H9 (cell line): Measurements from ENCODE around the gene TBCB. TPM values are rescaled to one million over a fixed set of nuclear protein-coding genes. Genes with fewer than 3 reads are reported as not detected.

Experiments used
- DNase-seq: peaks from one replicate; pipeline ENCODE4 v3.0.0-alpha.2; 2017
- H2AFZ ChIP-seq: one replicate; pipeline ENCODE4 v1.6.1; 2013; ENCODE audit warnings: mild to moderate bottlenecking, low read length, control low read depth, moderate library complexity
- H2AK5ac ChIP-seq: 2 replicates; pipeline ENCODE4 v1.6.1; 2013; ENCODE audit warnings: low read length, control low read depth, mixed read lengths; ENCODE audit not compliant: insufficient read length
- H2BK120ac ChIP-seq: one replicate; pipeline ENCODE4 v1.6.1; 2013; ENCODE audit warnings: low read depth, mild to moderate bottlenecking, low read length, control low read depth, inconsistent platforms; ENCODE audit not compliant: poor library complexity, severe bottlenecking
- H2BK12ac ChIP-seq: 2 replicates; pipeline ENCODE4 v1.6.1; 2013; ENCODE audit warnings: low read length, control low read depth, mixed read lengths, low read depth; ENCODE audit not compliant: insufficient read length
- H2BK15ac ChIP-seq: 2 replicates; pipeline ENCODE4 v1.6.1; 2013; ENCODE audit warnings: low read depth, low read length, control low read depth
- H2BK20ac ChIP-seq: one replicate; pipeline ENCODE4 v1.6.1; 2013; ENCODE audit warnings: low read depth, mild to moderate bottlenecking, low read length, control low read depth, inconsistent platforms; ENCODE audit not compliant: poor library complexity, severe bottlenecking
- H2BK5ac ChIP-seq: 2 replicates; pipeline ENCODE4 v1.6.1; 2013; ENCODE audit warnings: low read length, control low read depth, mixed read lengths; ENCODE audit not compliant: insufficient read length
- H3K14ac ChIP-seq: 2 replicates; pipeline ENCODE4 v1.6.1; 2013; ENCODE audit warnings: low read length, control low read depth; ENCODE audit not compliant: insufficient read depth
- H3K18ac ChIP-seq: 2 replicates; pipeline ENCODE4 v1.6.1; 2013; ENCODE audit warnings: low read depth, mild to moderate bottlenecking, mixed read lengths, low read length, control low read depth; ENCODE audit not compliant: insufficient read length
- H3K23ac ChIP-seq: 2 replicates; pipeline ENCODE4 v1.6.1; 2013; ENCODE audit warnings: low read length, control low read depth, mixed read lengths, low read depth; ENCODE audit not compliant: insufficient read length
- H3K23me2 ChIP-seq: 2 replicates; pipeline ENCODE4 v1.6.1; 2013; ENCODE audit warnings: low read depth, mild to moderate bottlenecking, mixed read lengths, low read length, control low read depth; ENCODE audit not compliant: insufficient read length, poor library complexity, severe bottlenecking
- H3K27ac ChIP-seq: 2 replicates; pipeline ENCODE4 v1.5.1; 2013; ENCODE audit warnings: low read length, control low read depth, mixed read lengths, low read depth; ENCODE audit not compliant: insufficient read length
- H3K27me3 ChIP-seq: 2 replicates; pipeline ENCODE4 v1.6.1; 2013; ENCODE audit warnings: low read length, control low read depth, inconsistent platforms; ENCODE audit not compliant: insufficient read depth
- H3K4ac ChIP-seq: 2 replicates; pipeline ENCODE4 v1.6.1; 2013; ENCODE audit warnings: low read depth, mild to moderate bottlenecking, control low read depth, inconsistent platforms, low read length, moderate library complexity
- H3K4me1 ChIP-seq: 2 replicates; pipeline ENCODE4 v1.6.1; 2013; ENCODE audit warnings: low read length, control low read depth, inconsistent platforms; ENCODE audit not compliant: insufficient read depth
- H3K4me2 ChIP-seq: 2 replicates; pipeline ENCODE4 v1.6.1; 2013; ENCODE audit warnings: low read length, control low read depth, mixed read lengths; ENCODE audit not compliant: insufficient read length, insufficient read depth
- H3K56ac ChIP-seq: 2 replicates; pipeline ENCODE4 v1.6.1; 2013; ENCODE audit warnings: low read depth, mild to moderate bottlenecking, mixed read lengths, low read length, control low read depth; ENCODE audit not compliant: insufficient read length
- H3K79me1 ChIP-seq: 2 replicates; pipeline ENCODE4 v1.6.1; 2013; ENCODE audit warnings: low read depth, mild to moderate bottlenecking, moderate library complexity, low read length, control low read depth, inconsistent platforms; ENCODE audit not compliant: insufficient read depth, poor library complexity, severe bottlenecking
- H3K79me2 ChIP-seq: 2 replicates; pipeline ENCODE4 v1.6.1; 2013; ENCODE audit warnings: low read length, control low read depth, inconsistent platforms; ENCODE audit not compliant: insufficient read depth
- H3K9ac ChIP-seq: 2 replicates; pipeline ENCODE4 v1.6.1; 2013; ENCODE audit warnings: low read length, control low read depth, mixed read lengths; ENCODE audit not compliant: insufficient read length; ENCODE audit errors: extremely low read depth
- H3K9me3 ChIP-seq: one replicate; pipeline ENCODE4 v1.6.1; 2013; ENCODE audit warnings: low read depth, low read length, inconsistent platforms; ENCODE audit not compliant: control insufficient read depth
- H3T11ph ChIP-seq: one replicate; pipeline ENCODE4 v1.6.1; 2013; ENCODE audit warnings: mild to moderate bottlenecking, low read length, control low read depth, inconsistent platforms
- H4K20me1 ChIP-seq: one replicate; pipeline ENCODE4 v1.6.1; 2013; ENCODE audit not compliant: control insufficient read depth, insufficient read length, insufficient read depth
- H4K5ac ChIP-seq: 2 replicates; pipeline ENCODE4 v1.6.1; 2013; ENCODE audit warnings: low read depth, mild to moderate bottlenecking, mixed read lengths, low read length, control low read depth; ENCODE audit not compliant: insufficient read length
- H4K8ac ChIP-seq: replicated peaks from 2 replicates; pipeline ENCODE4 v1.6.1; 2013; ENCODE audit warnings: low read length, control low read depth, mixed read lengths, low read depth; ENCODE audit not compliant: insufficient read length
- H4K91ac ChIP-seq: 2 replicates; pipeline ENCODE4 v1.6.1; 2013; ENCODE audit warnings: low read depth, mild to moderate bottlenecking, moderate library complexity, mixed read lengths, low read length, control low read depth; ENCODE audit not compliant: insufficient read length
- H3K27ac Mint-ChIP-seq, 3 experiments: 2 replicates in 2 of 3; 3 replicates in 1 of 3; pipeline ENCODE4 v1.8.0; 2020 to 2021; ENCODE audit warnings: mixed read lengths in 3 of 3, mild to moderate bottlenecking in 1 of 3, moderate library complexity in 1 of 3
- H3K27me3 Mint-ChIP-seq: 2 replicates; pipeline ENCODE4 v1.8.0; 2021; ENCODE audit warnings: low read depth, mild to moderate bottlenecking, moderate library complexity, mixed read lengths
- H3K36me3 Mint-ChIP-seq, 3 experiments: 2 replicates in 2 of 3; 3 replicates in 1 of 3; pipeline ENCODE4 v1.8.0; 2020 to 2021; ENCODE audit warnings: low read depth in 3 of 3, mixed read lengths in 3 of 3; ENCODE audit not compliant: insufficient read depth in 1 of 3
- H3K4me1 Mint-ChIP-seq, 2 experiments: 2 replicates each; pipeline ENCODE4 v1.8.0; 2020; ENCODE audit warnings: mixed read lengths in 2 of 2
- H3K4me3 Mint-ChIP-seq, 2 experiments: 2 replicates in 1 of 2; 3 replicates in 1 of 2; pipeline ENCODE4 v1.8.0; 2020 to 2021; ENCODE audit warnings: mild to moderate bottlenecking in 2 of 2, mixed read lengths in 2 of 2, moderate library complexity in 1 of 2
- H3K9me3 Mint-ChIP-seq, 2 experiments: 2 replicates in 1 of 2; 3 replicates in 1 of 2; pipeline ENCODE4 v1.8.0; 2020; ENCODE audit warnings: mild to moderate bottlenecking in 2 of 2, mixed read lengths in 2 of 2, moderate library complexity in 1 of 2
- CTCF ChIP-seq: fragments of 200-600 bp; sonication (generic); conservative IDR thresholded peaks from 3 replicates; pipeline ENCODE4 v1.8.0; 2021; ENCODE audit warnings: antibody characterized with exemption, mild to moderate bottlenecking
- WGBS: extraction: QIAGEN DNeasy Blood & Tissue Kit; methylation state at CpG from one replicate; pipeline ENCODE4 v1.1.7; 2013; ENCODE audit warnings: missing lambda C conversion rate, low lambda C conversion rate, mixed read lengths; ENCODE audit not compliant: insufficient read length; ENCODE audit errors: extremely low coverage; 5-methylcytosine and 5-hydroxymethylcytosine counted together
- total RNA-seq: library from RNA; stranded (reverse); gene quantifications from 2 replicates; pipeline ENCODE4 v1.2.1, GENCODE V29; 2021

Gene TBCB
- total RNA-seq, 1 experiment from 2014 or later = 216 TPM

GRCh38 chr19:36090910-36091695, 24.2 kb upstream of the TBCB start:
- no peaks in the 10 kb centered on the region for H3K79me2 ChIP-seq
- no peaks in the 10 kb centered on the region for H3K23me2 ChIP-seq
- no peak overlapping the region for H2BK12ac ChIP-seq
- no peak overlapping the region for H4K5ac ChIP-seq
- no peaks in the 10 kb centered on the region for H3K4me1 Mint-ChIP-seq
- no peak overlapping the region for H3K56ac ChIP-seq
- H4K20me1 ChIP-seq = no peaks in the 10 kb centered on the region
- no peak overlapping the region for H3K9ac ChIP-seq
- H2BK15ac ChIP-seq = no peak overlapping the region
- no peak overlapping the region for H2BK20ac ChIP-seq
- no peak overlapping the region for H2BK120ac ChIP-seq
- DNase-seq = no peak
- H3K18ac ChIP-seq = no peak overlapping the region
- peaks cover 45 to 89% (median 61%) of the 10 kb centered on the region in 3 experiments for H3K36me3 Mint-ChIP-seq
- H3K27me3 ChIP-seq = no peaks in the 10 kb centered on the region
- no peaks in the 10 kb centered on the region for H3K9me3 Mint-ChIP-seq
- no peak overlapping the region for H4K8ac ChIP-seq
- H3K14ac ChIP-seq = no peak overlapping the region
- no peak overlapping the region for H2AFZ ChIP-seq
- H2BK5ac ChIP-seq = no peak overlapping the region
- H3K79me1 ChIP-seq = no peaks in the 10 kb centered on the region
- no peak overlapping the region for H2AK5ac ChIP-seq
- no peak overlapping the region for H3K23ac ChIP-seq
- no peak overlapping the region for H3K4me2 ChIP-seq
- H3K27ac ChIP-seq = no peak overlapping the region
- H3K27me3 Mint-ChIP-seq = no peaks in the 10 kb centered on the region
- H3K4me3 Mint-ChIP-seq = no peak overlapping the region
- no peak for TF ChIP-seq CTCF
- H3K4ac ChIP-seq = no peak overlapping the region
- no peak overlapping the region for H4K91ac ChIP-seq
- no CpG with 5 or more reads among the region's 13 CpGs for WGBS
- no peak overlapping the region for H3K27ac Mint-ChIP-seq
- no peaks in the 10 kb centered on the region for H3K9me3 ChIP-seq
- H3T11ph ChIP-seq = no peak overlapping the region
- no peaks in the 10 kb centered on the region for H3K4me1 ChIP-seq
